ENCODE results near the gene NBEA. TPM values are rescaled to one million over a fixed set of nuclear protein-coding genes. Genes with fewer than 3 reads are reported as not detected.

NBEA gene
- total RNA-seq, 4 donors from 2014 or later = 21.5 to 60.4 (median 27.9) TPM

DNA sequence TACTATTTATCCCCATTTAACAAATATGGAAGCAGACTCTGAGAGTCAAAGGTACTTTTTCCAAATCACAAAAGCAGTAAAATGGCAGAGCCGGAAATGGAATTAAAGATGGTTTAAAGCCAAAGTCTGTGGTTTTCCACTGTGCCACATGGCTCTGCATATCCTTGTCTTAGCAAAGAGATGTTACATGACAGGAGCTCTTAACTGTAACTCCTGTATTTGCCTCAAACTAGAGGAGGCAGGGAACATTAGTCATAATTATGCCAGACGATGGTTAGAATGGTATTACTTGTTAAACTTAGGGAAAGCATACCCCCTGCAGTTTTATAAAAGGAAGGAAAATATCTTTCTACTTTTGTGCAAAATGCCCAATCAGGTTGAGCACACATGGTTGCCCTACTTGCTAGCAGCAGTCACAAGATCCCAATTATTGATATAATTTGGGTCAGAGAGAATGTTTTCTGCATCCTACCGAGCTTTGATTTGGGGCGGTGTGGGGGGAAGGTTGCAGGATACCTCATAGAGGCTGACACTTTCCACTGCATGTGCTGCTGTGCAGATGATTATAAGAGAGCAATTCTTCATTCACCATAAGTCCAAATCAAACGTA is 576.4 kb downstream of the NBEA start:
- Histone ChIP-seq H3K27me3 (no peaks in the 10 kb centered on the region), H3K36me3 (no peaks in the 10 kb centered on the region), H3K9me3 (no peaks in the 10 kb centered on the region), H3K27ac (no peak overlapping the region), H3K4me1 (no peaks in the 10 kb centered on the region), H3K4me3 (replicated peaks in 1 of 3) (no peak overlapping the region)
- no peak for TF ChIP-seq POLR2A (IDR thresholded peaks at IDR 0.05)
- TF ChIP-seq, protein P1, sequence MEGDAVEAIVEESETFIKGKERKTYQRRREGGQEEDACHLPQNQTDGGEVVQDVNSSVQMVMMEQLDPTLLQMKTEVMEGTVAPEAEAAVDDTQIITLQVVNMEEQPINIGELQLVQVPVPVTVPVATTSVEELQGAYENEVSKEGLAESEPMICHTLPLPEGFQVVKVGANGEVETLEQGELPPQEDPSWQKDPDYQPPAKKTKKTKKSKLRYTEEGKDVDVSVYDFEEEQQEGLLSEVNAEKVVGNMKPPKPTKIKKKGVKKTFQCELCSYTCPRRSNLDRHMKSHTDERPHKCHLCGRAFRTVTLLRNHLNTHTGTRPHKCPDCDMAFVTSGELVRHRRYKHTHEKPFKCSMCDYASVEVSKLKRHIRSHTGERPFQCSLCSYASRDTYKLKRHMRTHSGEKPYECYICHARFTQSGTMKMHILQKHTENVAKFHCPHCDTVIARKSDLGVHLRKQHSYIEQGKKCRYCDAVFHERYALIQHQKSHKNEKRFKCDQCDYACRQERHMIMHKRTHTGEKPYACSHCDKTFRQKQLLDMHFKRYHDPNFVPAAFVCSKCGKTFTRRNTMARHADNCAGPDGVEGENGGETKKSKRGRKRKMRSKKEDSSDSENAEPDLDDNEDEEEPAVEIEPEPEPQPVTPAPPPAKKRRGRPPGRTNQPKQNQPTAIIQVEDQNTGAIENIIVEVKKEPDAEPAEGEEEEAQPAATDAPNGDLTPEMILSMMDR (IDR thresholded peaks at IDR 0.05) = no peak
- DNase-seq = no peak
- 91 to 92% methylated on average over 5 of the region's 5 CpGs for WGBS, 2 donors
- intact Hi-C loops (cut with DNase I) = no loop called here

DNA sequence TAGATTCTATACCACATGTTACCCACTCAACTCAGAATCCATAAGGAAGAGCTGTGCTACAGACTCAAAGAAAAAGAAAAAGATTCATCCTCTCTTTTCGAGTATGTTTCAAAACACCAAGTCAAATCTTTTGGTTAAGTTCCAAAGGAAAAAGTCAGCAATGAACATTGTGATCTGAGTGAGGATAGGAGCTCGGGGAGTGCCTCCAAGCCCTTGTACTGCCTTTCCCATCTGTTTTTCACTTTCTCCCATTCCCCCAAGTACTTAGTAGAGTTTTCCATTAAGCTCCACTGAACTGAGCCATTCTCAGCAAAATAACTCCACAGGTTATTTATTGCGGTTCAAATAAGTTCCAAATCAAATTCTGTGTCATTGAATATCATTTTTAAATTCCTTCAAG is 582.1 kb downstream of the NBEA start:
- no peaks in the 10 kb centered on the region for H3K4me1 ChIP-seq
- intact Hi-C loops (cut with DNase I) = no loop called here
- WGBS, 2 donors = 84 to 86% methylated on average over 3 of the region's 3 CpGs
- no peak for DNase-seq
- TF ChIP-seq POLR2A (IDR thresholded peaks at IDR 0.05) = no peak
- TF ChIP-seq, protein P1 (IDR thresholded peaks at IDR 0.05) = no peak
- H3K27ac ChIP-seq = no peak overlapping the region
- H3K4me3 ChIP-seq (replicated peaks in 1 of 3) = no peak overlapping the region
- no peaks in the 10 kb centered on the region for H3K27me3 ChIP-seq
- no peaks in the 10 kb centered on the region for H3K36me3 ChIP-seq
- H3K9me3 ChIP-seq = no peaks in the 10 kb centered on the region

DNA sequence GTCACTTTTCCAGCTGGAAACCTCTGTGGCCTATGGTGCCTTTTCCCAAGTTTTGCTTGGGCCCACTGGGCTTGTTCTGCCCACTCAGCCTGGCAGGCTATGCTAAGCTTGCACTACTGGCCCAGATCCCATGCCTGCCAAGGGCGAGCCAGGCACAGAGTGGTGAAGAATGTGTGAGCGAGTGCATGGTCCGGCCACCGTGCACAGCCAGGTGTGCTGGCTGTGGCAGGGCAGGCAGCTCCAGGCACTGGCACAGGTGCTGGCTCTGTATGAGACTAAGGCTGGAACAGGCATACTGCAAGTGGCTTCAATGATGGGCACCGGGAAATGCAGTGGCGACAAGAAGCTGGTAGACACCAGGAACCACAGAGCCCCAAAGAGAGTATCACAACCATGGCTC is 584.5 kb downstream of the NBEA start:
- no peak for DNase-seq
- Histone ChIP-seq H3K4me1 (no peaks in the 10 kb centered on the region), H3K27me3 (no peaks in the 10 kb centered on the region), H3K9me3 (no peaks in the 10 kb centered on the region), H3K4me3 (replicated peaks in 1 of 3) (no peak overlapping the region), H3K27ac (no peak overlapping the region), H3K36me3 (no peaks in the 10 kb centered on the region)
- 98% methylated on average over 5 to 6 of the region's 6 CpGs for WGBS, 2 donors
- intact Hi-C loops (cut with DNase I) = no loop called here
- TF ChIP-seq, protein P1 (IDR thresholded peaks at IDR 0.05) = no peak
- no peak for TF ChIP-seq POLR2A (IDR thresholded peaks at IDR 0.05)

DNA sequence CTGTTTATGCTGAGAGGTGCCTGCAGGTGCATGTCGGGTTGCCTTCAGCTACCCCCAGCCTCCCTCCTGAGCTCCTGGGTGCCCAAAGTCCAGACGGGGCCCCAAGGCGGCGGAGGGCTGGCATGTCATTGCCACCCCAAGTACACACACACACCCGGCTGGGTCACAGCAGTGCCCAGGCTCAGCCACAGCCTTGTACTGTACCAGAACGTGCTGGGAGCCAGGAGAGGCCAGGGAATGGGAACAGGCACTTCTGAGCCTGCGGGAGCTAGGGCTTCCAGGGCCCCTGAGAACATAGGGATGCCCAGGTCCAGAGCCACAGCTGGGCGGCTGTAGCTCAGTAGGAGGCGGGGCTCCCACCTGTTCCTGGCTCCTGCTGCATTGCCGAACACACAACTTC is 585.4 kb downstream of the NBEA start:
- H3K27ac ChIP-seq = no peak overlapping the region
- TF ChIP-seq, protein P1 (IDR thresholded peaks at IDR 0.05) = no peak
- no peak for TF ChIP-seq POLR2A (IDR thresholded peaks at IDR 0.05)
- intact Hi-C loops (cut with DNase I) = no loop called here
- H3K9me3 ChIP-seq = no peaks in the 10 kb centered on the region
- DNase-seq = no peak
- no peaks in the 10 kb centered on the region for H3K27me3 ChIP-seq
- H3K4me1 ChIP-seq = no peaks in the 10 kb centered on the region
- 93 to 100% methylated on average over 8 to 9 of the region's 10 CpGs for WGBS, 2 donors
- H3K4me3 ChIP-seq (replicated peaks in 1 of 3) = no peak overlapping the region
- H3K36me3 ChIP-seq = no peaks in the 10 kb centered on the region

DNA sequence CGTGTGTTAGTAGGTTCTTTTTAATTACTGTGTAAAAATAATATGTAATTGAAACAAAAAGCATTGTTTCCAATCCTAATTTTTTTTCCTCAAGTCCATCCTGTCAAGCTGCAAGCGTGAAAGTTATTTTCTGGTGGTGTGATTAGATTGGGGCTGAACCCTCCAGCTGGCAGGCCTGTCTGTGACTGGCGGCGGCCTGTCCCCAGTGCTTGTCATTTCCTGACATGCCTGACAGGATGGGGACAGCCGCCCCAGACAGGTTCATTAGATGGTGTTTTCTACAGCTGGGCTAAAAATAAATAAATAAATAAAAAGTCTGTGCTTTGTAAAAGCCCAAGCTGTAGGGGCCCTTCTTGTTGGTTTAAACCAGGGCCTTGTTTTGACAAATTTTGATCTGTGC is 588.1 kb downstream of the NBEA start:
- intact Hi-C loops (cut with DNase I) = no loop called here
- H3K4me1 ChIP-seq = no peaks in the 10 kb centered on the region
- 81 to 90% methylated on average over 5 of the region's 5 CpGs for WGBS, 2 donors
- H3K4me3 ChIP-seq (replicated peaks in 1 of 3) = no peak overlapping the region
- H3K36me3 ChIP-seq = no peaks in the 10 kb centered on the region
- no peak for DNase-seq
- no peak overlapping the region for H3K27ac ChIP-seq
- H3K9me3 ChIP-seq = no peaks in the 10 kb centered on the region
- H3K27me3 ChIP-seq = no peaks in the 10 kb centered on the region
- no peak for TF ChIP-seq POLR2A (IDR thresholded peaks at IDR 0.05)
- TF ChIP-seq, protein P1 (IDR thresholded peaks at IDR 0.05) = no peak

Data from thyroid gland (tissue), 4 donors.